GM12865 (cell line): ENCODE data around the gene TTC4.

Experiments used
- DNase-seq: peaks from one replicate; pipeline ENCODE4 v3.0.0; 2010; ENCODE audit warnings: low read depth
- H3K4me3 ChIP-seq: 2 replicates; pipeline ENCODE4 v1.5.1; 2011; ENCODE audit warnings: mild to moderate bottlenecking, low read depth, low read length, control low read depth
- CTCF ChIP-seq: IDR thresholded peaks from 2 replicates; pipeline ENCODE4 v1.5.1; 2011; ENCODE audit warnings: low read length, control low read depth, low read depth, inconsistent platforms; ENCODE audit not compliant: insufficient read depth; ENCODE audit errors: missing control alignments

Gene TTC4

GRCh38 chr1:54744696-54745095 is 29.0 kb downstream of the TTC4 start:
- no peak for DNase-seq
- no peak overlapping the region for H3K4me3 ChIP-seq
- TF ChIP-seq CTCF: no peak

GRCh38 chr1:54745274-54745673 is 29.6 kb downstream of the TTC4 start:
- no peak for DNase-seq
- no peak overlapping the region for H3K4me3 ChIP-seq
- no peak for TF ChIP-seq CTCF

GRCh38 chr1:54745864-54746263 is 30.2 kb downstream of the TTC4 start:
- no peak for DNase-seq
- no peak overlapping the region for H3K4me3 ChIP-seq
- TF ChIP-seq CTCF: no peak

- DNase-seq: no peak
- no peak overlapping the region for H3K4me3 ChIP-seq
- no peak for TF ChIP-seq CTCF
Observed at GRCh38 chr1:54748094-54748835, 32.6 kb downstream of the TTC4 start.

GRCh38 chr1:54750596-54750995 is 34.9 kb downstream of the TTC4 start:
- no peak for TF ChIP-seq CTCF
- DNase-seq: no peak
- H3K4me3 ChIP-seq: no peak overlapping the region

- DNase-seq: no peak
- TF ChIP-seq CTCF: no peak
- no peak overlapping the region for H3K4me3 ChIP-seq
Observed at GRCh38 chr1:54751426-54751825, 35.8 kb downstream of the TTC4 start.

GRCh38 chr1:54754045-54754444 is 38.4 kb downstream of the TTC4 start:
- no peak for DNase-seq
- no peak for TF ChIP-seq CTCF
- no peak overlapping the region for H3K4me3 ChIP-seq
